AG04449 (cell line): ENCODE measurements around the gene SMCP.

Experiments used
- CTCF ChIA-PET: fragments of 350-600 bp; formaldehyde crosslinking; extraction: SDS; loops from one replicate; lab custom pipeline; 2021; ENCODE audit warnings: antibody characterized with exemption; lab: Yijun Ruan, JAX
- POLR2A ChIA-PET: fragments of 400-600, 350-600 bp; formaldehyde crosslinking; extraction: SDS; loops from one replicate; lab custom pipeline; 2020; ENCODE audit warnings: antibody characterized with exemption, inconsistent platforms; lab: Yijun Ruan, JAX
- DNase-seq: peaks from one replicate; pipeline ENCODE4 v3.0.0-alpha.2; 2010; ENCODE audit warnings: low read depth, low spot score
- H3K4me3 ChIP-seq: 2 replicates; pipeline ENCODE4 v1.5.1; 2011; ENCODE audit warnings: low read depth, mild to moderate bottlenecking, control low read depth, low read length
- TF ChIP-seq, protein P1 (sequence below): IDR thresholded peaks from one replicate; pipeline ENCODE4 v1.5.1; 2011; ENCODE audit warnings: mild to moderate bottlenecking, moderate library complexity, low read length, control low read depth, inconsistent platforms; ENCODE audit not compliant: insufficient read depth; ENCODE audit errors: missing control alignments

SMCP gene

DNA sequence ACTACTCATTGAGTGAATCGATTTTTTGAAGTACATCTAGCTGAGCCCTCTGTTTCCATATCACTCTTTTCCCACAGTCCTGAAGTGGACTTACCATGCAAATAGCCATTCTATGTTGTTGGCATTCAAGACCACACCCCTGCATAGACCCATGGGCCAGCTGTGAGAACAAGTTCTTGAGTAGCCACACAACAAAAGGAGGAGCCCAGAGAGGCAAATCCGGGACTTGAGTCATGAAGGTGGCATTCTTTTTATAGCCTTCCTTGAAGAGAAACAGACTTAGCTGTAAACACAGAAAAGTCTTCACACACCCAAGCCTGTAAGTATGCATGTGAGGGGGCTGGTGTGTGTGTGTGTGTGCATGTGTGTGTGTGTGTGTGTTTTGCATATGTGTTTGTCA lies 55.1 kb downstream of the SMCP start:
- CTCF ChIA-PET: interaction anchor here (4.8 kb wide), 1 partner anchor 63 kb away, joined by 29 read pairs; no protein-coding TSS in a partner anchor
- no peak overlapping the region for H3K4me3 ChIP-seq
- DNase-seq: no peak
- TF ChIP-seq, protein P1, sequence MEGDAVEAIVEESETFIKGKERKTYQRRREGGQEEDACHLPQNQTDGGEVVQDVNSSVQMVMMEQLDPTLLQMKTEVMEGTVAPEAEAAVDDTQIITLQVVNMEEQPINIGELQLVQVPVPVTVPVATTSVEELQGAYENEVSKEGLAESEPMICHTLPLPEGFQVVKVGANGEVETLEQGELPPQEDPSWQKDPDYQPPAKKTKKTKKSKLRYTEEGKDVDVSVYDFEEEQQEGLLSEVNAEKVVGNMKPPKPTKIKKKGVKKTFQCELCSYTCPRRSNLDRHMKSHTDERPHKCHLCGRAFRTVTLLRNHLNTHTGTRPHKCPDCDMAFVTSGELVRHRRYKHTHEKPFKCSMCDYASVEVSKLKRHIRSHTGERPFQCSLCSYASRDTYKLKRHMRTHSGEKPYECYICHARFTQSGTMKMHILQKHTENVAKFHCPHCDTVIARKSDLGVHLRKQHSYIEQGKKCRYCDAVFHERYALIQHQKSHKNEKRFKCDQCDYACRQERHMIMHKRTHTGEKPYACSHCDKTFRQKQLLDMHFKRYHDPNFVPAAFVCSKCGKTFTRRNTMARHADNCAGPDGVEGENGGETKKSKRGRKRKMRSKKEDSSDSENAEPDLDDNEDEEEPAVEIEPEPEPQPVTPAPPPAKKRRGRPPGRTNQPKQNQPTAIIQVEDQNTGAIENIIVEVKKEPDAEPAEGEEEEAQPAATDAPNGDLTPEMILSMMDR: no peak
- POLR2A ChIA-PET: no interaction called here
